ENCODE data around the gene CDH15.
A peak's percentile ranks its signal among the peaks of the same experiment; 100 is the strongest.

Gene CDH15, protein sequence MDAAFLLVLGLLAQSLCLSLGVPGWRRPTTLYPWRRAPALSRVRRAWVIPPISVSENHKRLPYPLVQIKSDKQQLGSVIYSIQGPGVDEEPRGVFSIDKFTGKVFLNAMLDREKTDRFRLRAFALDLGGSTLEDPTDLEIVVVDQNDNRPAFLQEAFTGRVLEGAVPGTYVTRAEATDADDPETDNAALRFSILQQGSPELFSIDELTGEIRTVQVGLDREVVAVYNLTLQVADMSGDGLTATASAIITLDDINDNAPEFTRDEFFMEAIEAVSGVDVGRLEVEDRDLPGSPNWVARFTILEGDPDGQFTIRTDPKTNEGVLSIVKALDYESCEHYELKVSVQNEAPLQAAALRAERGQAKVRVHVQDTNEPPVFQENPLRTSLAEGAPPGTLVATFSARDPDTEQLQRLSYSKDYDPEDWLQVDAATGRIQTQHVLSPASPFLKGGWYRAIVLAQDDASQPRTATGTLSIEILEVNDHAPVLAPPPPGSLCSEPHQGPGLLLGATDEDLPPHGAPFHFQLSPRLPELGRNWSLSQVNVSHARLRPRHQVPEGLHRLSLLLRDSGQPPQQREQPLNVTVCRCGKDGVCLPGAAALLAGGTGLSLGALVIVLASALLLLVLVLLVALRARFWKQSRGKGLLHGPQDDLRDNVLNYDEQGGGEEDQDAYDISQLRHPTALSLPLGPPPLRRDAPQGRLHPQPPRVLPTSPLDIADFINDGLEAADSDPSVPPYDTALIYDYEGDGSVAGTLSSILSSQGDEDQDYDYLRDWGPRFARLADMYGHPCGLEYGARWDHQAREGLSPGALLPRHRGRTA

DNA sequence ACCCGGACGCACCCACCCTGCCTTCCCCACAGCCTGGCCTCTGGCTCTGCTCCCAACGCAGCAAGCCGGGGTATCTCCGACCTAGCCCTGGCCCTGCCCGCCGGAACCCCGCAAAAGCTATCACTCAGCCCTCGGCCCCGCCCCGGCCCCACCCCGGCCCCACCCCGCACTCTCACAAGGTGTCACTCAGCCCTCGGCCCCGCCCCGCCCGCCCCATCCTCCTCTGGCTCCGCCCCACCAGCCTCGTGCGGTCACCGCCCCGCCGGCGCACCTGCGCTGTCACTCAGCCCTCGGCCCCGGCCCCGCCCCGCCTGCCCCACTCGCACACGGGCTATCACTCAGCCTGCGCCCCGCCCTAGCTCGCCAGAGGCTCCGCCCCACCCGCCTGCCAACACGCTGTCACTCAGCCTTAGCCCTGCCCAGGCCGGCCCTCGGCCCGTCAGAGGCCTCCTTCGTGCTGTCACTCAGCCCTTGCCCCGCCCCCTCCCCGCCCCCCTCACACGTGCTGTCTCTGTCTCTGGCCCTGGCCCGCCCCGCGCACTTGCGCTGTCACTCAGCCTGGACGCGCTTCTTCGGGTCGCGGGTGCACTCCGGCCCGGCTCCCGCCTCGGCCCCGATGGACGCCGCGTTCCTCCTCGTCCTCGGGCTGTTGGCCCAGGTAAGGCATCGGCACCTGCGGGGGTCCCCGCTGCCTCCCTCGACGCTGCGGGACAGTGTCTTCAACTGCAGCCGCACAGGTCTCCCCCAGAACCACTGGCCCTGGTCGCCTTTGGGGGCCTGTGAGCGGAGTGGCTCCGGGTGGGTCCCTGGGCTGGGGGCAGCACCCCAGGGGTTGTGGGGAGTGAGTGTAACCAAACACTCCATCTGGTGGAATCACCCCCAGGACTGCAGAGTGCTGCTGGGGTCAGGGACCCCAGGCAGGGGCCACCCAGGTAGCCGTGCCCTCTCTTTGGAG, at the start of gene CDH15:
TSS of gene CDH15 (plus strand) at position 533 of the 955 bp plus-strand sequence. CDS start at position 617, 84 bp downstream.
- peak; percentile 84 for DNase-seq

DNA sequence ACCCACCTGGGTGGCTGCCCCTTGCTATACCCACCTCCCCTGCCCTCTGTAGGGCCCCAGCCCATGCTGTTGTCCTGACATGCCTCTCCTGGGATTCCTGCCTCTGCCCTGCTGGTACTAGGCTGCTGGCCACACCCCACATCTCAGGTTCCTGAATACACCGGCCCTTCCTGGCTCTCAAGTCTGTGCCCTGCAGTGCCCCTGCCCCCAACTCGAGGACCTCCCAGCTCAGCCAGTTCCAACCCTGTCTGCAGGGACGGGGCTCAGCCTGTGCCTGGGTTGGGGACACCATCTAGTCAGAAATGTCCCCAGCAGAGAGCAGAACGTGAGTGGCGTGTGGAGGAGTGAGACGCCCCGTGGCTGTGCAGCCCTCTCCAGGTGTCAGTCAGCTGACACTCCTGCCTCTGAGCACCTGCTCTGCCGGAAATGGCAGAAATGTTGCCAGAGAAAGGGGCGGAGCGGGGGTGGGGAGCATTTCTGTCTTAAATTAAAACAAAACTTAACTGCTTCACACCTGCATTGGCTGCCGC, 49.2 kb upstream of the CDH15 start:
- DNase-seq: no peak

DNA sequence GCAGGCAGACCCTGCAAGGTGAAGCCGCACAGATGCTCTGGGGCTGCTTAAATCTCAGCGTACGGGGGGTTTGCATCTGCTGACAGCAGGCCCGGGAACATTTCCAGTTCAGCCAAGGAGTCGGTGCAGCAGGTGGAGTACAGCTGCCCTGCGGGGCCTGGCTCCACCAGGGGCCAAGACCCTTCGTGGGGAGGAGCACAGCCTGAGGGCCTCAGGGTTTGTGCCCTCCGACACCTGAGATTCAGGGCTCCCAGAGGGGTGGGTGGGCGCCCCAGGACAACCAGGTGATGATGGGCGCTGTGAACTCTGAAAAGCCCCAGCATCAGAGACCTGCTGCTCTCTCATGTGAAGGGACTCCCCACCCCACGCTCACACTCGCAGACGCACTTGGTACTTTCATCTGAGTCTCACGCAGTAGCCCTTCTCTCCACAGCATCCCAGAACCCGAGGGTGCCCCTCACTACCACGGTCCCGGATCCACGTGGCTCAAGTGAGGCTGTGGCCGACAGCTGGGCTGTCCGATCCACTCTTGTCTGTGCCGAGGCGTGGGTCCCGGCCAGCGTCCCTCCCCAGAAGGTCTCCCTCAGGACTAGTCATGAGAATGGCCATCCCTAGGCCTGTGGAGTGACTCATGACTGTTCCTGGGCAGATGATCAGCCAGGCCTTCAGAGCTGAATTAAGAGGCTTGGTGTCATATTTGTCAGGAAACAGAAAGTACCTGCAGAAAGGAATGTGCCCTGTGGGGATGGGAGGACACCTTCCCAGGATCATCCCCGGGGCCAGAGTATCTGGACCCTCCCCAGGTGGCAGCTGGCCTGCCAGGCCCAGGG, 48.3 kb upstream of the CDH15 start:
- DNase-seq: no peak

DNA sequence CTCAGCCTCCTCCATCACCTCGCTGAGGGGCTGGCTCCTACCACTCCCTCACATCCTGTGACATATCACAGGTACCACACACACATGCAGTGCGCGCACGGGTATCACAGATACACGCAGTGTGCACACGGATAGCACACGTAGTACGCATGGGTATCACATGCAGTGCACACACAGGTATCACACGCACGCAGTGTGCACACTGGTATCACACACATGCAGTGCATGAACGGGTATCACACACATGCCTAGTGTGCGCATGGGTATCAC, 47.8 kb upstream of the CDH15 start:
- DNase-seq: no peak

DNA sequence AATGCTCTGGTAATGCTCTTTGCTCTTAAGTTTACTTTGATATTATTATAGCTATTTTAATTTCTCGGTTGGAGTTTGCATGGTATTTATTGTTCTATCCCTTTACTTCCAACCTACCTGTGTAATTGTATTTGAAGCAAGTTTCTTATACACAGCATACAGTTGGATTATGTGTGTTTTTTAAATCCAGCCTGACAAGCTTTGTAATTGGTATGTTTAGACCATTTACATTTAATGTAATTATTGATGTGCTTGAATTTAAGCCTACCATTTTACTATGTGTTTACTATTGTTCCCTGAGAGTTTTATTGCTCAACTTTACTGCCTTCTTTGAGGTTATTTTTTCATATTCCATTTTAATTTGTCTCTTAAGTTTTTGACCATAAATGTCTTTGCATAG, 42.2 kb upstream of the CDH15 start:
- no peak for DNase-seq

DNA sequence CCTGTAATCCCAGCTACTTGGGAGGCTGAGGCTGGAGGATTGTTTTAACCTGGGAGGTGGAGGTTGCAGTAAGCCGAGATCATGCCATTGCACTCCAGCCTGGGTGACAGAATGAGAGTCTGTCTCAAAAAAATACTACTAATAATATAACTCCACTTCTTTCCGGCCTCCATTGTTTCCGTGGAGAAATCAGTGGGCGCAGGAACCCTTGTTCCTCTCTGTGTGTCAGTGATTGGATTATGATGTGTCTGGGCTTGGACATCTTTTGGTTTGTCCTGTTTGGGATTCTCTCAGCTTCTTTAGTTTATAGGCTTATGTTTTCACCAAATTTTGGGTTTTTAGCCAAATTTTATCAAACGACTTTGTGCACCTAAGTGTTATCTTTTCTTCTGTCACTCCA, 41.1 kb upstream of the CDH15 start:
- no peak for DNase-seq

DNA sequence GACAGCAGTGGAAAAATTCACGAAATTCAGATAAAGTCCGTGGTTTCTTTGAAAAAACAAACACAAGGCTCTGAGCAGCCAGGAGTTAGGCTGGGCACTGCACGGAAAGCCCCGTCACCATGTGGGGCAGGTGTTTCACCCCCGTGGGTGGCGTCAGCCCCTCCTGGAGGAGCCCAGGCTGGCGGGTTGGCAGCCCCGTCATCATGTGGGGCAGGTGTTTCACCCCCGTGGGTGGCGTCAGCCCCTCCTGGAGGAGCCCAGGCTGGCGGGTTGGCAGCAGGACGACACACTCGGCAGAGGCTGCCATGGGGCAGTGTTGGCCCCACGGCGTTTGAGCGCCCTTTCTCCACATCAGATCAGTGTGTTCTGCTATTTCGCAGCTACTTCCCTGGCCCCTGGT, 39.8 kb upstream of the CDH15 start:
- no peak for DNase-seq

DNA sequence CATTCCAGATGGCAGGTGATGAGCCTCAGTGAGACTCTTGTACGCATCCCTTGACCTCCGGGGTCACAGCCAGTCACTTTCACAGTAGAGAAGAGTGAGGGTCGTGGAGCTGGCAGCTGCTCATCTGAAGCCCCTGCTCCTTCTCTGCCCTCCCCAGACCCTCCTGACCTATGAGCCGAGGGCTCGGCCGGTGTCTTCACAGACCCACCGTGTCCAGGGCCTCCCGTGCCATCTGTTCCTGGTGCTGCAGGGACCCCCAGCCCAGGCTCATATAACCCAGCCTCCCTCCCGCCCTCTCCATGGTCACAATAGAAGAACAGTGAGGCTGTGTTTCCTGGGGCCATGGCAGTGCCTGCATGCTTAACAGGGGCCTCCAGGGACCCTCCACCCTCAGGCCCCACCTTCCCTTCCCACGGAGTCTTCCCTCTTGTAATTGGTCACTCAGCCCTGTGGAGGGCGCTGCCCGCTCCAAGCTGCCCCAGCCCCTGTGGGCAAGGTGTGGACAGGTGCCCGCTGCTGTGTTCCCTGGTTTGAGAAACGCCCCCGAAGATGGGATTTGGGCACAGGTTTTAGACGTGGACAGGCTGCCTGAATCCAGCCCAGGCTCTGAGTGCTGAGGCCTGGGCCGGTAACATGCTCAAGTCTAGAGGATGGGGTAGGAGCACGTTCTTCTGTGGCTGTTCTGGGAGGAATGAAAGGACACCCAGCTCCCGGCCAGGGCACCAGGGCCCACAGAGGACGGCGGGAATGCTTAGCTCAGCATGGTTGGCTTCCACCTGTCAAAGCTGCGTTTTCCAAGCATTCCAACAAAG, 39.1 kb upstream of the CDH15 start:
- no peak for DNase-seq

DNA sequence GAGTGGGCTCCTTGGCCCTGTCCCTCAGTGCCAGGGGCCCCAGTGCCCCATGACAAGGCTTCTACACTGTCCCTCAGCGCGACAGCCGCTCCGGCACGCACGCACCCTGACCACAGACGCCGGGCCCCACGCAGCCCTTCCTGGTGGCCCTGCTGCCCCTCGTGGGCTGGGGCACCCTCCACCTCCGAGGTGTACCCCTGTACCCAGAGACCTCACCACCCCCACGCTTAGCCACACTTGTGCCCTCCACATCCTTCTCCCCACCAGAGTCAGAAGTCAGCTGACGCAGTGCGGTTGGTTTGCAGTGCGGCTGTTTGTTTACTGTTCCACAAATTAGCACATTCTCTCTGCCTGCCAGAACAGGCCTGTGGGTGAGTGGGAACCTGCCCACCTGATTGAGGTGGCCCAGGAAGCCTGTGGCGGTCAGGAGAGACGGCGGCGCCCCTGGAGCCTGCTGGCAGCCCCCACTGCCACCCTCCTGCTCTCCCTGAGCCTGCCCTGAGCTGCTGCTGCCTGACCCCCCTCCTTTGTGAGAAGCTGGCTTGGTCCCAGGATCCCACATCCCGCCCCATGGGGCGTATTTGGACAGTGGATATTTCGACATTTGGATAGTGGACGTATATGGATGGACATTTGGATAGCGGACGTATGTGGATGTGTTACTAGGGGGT, 38.0 kb upstream of the CDH15 start:
- DNase-seq: no peak

DNA sequence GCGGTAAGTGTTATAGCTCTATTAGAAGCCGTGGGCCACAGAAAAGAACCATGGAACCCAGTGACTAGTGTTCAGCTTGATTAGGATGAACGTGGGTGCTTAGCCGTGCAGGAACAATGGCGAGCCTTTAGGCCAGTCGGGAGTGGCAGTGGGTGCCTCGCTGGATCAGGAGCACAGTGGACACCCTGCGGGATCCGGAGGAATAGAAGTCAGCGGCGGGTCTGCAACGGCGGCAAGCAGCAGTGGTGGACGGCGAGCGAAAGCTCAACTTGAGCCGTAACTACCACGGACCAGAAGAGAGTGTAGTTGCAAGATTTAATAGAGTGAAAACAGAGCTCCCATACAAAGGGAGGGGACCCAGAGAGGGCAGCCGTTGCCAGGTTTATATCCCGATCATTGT, 37.3 kb upstream of the CDH15 start:
- DNase-seq: no peak

DNA sequence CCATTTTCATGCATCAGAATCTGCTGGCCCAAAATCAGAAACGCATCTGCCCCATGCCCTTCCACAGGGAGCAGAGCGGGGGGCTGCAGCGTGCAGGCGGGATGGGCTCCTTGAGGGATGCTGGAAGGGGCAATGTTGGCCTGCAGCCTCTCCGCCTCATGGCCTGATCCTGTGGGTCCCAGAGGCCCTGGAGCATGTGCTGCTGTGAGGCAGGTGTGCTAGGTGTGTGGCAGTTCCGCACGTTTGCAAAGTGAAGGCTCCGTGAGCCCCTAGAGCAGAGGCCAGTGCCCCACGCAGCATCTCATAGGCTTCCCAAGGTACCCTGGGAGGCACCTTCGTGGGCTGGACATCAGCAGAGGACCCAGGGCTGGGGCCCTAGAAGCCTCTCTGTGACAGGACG, 36.4 kb upstream of the CDH15 start:
- no peak for DNase-seq

DNA sequence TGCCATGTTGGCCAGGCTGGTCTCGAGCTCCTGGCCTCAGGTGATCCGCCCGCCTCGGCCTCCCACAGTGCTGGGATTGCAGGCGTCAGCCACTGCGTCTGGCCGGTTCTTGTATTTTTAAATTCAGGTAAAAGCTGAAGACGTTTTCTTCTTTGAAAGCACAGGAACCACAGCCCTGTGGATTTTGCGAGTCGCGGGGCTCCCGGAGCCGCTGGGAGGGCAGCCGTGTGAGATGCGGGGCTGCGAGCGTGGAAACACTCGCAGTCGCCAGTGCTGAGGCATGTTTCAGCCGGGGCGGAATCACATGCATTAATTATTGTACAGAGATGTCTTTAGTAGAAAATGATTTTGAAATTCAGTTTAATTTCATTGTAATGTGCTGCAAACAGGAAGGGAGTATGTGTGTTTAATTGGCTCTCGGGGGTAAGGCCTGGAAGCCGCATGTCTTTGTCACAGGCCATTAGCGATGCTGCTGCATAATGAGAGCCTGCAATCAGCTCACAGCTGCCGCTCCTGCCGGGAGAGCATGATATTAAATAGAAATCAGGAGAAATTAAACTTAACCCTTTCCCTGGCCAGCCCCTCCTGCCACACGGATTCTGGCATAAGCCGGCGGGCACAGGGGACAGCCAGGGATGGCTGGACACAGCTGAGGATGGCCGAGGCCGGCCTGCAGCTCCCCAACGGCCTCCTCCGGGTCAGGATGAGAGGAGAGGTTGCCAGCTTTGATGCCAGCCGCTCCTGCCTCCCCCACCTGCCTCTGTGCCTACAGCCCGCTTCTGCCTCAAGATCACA, 35.4 kb upstream of the CDH15 start:
- DNase-seq: peak; percentile 68

DNA sequence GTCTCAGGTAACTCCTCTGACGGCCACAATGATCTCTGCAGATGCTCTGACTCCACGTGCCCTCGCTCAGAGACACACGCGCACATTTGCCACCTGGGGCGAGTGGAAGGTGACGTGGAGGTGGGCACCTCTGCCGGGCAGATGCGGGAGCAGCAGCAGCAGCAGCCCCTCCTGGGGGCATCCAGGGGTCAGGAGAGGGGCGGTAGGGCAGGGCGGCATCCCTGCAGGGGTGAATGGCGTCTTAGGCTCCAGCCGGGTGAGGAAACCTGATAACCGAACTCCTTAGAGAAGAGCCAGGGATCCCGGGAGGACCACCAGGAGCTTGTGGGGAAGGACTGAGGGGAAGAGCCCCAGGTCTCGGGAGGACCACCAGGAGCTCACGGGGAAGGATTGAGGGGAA, 34.6 kb upstream of the CDH15 start:
- DNase-seq: no peak

DNA sequence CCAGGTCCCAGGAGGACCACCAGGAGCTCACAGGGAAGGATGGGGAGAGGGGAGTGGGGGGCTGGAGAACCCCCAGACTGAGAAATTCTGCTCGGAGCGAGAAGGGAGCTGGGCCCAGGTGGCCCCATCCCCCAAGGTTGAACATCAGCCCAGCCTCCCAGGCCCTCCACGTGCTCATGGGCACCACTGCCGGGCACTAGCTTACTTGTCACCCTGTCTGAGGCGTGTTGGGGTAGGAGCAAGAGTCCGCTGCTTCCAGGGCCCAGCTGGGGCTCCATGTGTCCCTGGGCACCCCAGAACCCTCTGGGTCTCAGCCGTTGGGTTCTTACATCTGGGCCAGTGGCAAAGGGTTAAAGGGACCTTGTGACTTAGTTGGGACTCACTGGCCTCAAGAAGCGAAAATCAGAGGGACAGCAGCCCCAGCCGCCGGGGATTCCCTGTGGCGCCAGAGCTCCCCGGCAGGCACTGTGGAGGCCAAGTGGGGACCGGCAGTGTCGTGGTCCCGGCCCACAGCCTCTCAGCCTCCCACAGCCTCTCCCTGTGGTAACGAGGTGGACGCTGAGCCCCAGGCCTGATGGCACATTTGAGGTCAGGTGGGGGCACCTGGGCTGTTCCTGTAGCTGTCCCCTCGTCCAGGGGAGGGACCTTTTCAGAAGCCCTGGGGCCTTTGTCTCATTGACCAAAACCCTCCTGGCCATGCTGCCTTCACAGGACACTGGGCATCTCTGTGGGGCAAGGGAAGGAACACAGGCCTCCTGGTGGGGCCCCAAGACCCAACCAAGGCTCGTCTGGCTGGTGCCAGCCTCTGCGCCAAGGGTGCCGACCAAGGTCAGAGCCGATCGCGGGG, 33.7 kb upstream of the CDH15 start:
- DNase-seq: no peak

DNA sequence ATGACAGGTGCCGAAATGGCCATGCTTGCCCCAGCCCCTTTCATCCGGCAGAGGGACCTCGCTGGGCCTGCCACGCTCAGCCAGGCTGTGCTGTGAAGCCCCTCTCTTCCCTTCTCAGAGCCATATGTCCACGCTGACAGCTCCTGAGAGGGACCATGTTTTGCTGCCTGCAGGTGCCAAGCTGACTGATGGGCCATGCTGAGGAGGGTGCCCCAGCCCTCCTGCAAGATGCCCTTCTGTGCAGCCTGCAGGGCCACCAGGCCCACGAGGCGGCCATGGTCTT, 33.1 kb upstream of the CDH15 start:
- DNase-seq: no peak

DNA sequence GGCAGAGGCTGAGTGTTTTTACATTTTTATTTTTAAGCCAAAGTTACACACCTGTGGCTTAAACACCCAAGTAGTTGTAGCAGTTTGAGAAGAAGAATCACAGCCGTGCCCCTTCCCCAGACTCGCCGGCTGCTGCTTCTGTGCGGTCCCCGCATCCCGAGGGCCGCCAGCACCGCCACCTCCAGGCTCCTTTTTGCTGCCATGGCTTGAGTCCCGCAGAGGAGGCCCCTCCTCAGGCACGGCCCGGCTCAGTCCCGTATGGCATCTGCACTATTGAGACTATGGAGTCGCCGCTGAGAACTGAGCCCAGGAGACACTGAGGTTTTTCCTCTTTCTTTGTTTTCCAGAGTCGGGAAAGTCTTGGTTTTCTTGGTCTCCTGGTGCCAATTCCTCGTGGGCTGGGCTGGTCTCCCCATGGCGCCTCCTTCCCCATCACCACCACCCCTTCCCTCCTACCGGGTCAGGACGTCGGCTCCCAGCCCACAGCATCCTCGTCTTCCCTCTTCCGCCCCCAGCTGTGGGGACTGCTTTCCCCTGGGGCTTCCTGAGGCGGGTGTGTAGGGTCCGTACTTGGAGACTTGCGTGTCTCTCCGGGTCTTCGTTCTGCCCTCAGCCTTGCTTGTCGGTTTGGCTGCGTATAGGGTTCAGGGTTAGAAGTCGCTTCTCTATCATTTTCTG, 32.6 kb upstream of the CDH15 start:
- DNase-seq: no peak

DNA sequence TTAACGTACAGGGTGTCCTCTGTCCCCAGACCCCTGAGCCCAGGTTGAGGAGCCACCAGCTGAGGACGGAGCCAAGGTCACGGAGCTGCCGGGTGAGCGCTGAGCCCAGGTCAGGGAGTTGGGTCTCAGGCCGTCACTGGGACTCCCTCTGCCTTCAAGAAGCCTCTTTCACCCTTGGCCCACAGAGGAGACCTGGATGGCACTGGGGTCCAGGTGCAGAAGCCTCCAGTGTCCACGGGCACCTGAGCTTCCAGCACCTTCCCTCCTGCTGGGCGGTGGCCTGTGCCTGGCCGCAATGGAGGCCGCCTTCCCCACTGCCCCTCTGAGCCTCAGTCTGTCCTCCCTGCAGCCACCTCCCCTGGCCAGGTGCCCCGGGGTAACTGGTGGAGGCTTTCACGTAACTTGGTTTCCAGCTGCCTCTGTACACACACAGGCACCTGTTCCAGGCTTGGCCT, 31.6 kb upstream of the CDH15 start:
- DNase-seq: no peak

DNA sequence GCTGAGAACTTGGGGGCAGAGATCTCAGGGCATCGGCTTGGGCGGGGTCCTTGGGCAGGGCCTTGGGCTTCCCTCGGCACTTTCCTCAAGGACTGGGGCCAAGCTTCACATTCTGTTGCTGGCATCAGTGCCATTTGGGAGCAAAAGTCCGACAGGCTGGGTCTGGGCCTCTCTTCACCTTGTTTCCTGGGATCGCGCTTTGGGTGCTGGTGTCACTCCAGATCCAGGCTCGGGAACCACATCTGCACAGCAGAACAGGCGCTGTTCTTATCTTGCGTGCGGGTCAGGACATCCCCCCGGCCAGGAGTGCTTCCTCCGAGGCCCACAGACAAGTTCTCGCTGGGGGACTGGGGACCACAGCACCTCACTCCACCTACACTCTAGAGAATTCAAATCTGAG, 31.1 kb upstream of the CDH15 start:
- no peak for DNase-seq
